ENCODE data around the gene SMARCC1.

The SMARCC1 gene

DNA sequence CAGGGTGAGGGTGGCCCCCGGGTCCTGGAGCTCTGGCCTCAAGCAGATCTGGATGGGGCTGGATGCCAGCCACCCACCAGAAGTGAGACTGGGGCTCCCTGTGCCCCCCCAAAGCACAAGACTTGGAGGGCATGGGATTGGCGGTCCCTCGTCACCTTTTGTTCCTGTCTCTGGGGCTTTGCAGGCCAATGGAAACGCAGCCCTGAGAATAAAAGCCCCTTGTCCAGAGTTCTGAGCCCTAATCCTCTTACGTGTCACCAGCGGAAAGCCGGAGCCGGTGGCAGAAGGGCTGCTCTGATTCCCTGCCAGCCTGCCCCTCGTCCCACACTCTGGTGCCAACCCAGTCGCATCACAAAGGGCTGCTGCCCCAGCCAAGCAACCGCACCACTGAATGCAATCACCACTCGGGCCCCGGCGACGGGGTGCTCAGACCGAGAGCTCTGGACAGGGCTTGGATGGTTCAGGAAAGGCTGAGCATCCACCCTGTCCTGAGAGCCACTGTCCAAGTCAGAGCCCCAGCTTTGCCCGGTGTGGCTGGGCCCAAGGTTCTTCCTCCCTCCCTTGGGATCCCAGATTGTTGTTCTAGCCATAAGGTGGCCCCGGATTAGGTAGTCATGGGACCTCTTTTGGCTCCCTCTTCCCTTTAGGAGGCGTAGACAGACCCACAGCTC lies 245.3 kb downstream of the SMARCC1 start:
- DNase-seq, result no peak
